CD4-positive, alpha-beta T cell treated with Interleukin-6 for 4 hours (primary cell): ENCODE measurements around the gene RNF19B.
"Not testable (repeated sequence)": the region's sequence is repeated elsewhere in the genome, so short reads cannot be mapped to it uniquely, and the experiment has no call there.

Experiments
- DNase-seq: peaks from one replicate; pipeline ENCODE4 v3.0.0-alpha.2; 2020; ENCODE audit warnings: mixed read lengths

Gene RNF19B

GRCh38 chr1:32927441-32927840, 37.2 kb downstream of the RNF19B start:
- no peak for DNase-seq

GRCh38 chr1:32926562-32926961, 38.0 kb downstream of the RNF19B start:
- DNase-seq = no peak

DNA sequence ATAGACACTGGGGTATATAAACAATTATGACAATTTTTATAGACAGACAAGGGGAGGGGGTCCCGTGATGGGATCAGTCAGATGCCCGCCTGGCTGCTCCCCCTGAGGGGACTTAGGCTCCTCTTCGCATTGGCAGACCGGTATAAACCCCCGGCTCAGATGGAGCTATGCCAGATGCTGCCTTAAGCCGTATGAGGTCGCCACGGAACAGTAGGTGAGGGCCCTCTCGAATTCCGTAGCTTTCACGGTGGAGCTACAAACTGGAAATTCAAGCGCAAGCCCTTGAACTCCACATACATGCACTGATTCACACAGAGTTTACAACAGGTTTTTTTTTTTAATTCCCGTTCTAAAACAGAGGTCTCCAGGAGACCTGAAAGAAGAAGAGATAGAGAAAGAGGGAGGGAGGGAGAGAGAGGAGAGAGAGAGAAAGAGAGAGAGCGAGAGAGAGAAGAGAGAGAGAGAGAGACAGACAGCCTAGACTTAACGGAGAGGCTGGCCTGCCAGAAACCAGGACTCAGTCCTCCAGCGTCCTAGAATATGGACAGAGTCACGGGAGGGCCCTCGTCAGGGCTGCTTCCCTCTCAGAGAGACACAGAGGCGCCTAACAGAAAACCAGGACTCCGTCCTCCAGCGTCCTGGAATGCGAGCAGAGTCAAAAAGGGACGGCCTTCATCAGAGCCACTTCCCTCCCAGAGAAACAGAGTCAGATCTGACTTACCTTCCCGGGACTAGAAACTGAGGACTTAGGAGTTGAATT, 39.0 kb downstream of the RNF19B start:
- DNase-seq = peak; percentile 27

DNA sequence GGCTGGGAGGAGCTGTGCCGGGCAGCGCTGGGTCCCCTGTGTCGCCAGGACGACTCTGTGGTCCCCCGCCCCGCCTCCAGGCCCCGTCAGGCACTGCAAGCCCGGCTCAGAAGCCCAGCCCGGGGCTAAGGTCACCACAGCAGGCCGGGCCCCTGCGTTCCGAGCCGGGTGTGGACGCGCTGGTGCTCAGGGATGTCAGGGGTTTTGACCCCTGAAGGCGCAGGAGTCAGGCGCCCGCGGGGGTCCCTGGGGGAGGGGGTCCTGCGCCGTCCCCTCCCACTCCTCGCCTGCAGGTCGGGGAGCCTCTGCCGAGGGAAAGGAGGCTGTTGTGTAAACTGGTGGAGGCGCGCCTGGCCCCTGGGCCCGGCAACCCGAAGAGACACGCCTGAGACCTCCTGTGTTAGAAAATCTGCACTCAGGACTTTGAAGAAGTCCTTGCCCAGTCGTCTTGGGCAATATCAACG, 39.7 kb downstream of the RNF19B start:
- peak; percentile 9 for DNase-seq

DNA sequence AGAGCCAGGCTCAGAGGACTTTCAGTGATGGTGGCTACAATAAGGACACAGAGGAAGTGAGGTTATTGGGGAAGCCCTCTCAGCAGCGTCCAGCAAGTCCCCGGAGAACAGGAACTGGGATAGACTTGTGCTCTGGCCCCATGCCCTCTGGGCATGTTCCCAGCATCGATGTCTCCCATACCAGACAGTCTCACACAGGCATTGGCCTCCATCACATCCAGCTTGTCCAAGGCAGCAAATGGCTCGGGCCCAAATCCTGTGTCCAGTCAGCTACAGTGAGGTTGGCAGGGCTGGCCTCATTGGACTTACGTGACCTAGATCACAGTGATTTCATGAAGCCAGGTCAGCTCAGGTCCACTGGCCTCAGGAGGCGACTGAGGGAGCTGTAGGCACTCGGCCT, 43.8 kb downstream of the RNF19B start:
- no peak for DNase-seq

GRCh38 chr1:32919811-32920733, 44.5 kb downstream of the RNF19B start:
- DNase-seq = no peak

GRCh38 chr1:32918179-32918578, 46.4 kb downstream of the RNF19B start:
- DNase-seq = no peak

DNA sequence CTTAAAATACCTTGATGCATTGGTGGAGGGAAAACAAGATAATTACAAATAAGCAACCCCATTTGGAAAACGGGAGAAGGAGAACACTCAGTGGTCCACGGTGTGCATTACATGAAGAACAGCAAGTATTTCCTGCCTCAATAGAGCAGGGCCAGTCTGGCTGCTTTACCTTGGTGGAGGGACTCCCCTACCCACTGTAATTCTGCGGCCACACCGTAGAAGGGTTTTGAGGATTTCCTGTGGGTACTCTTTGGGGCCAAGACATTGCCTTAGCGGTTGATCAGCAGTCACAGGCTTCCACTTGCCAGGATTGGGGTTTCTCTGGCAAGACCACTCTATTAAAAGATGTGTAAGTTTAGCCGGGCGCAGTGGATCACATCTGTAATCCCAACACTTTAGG, 47.1 kb downstream of the RNF19B start:
- DNase-seq = no peak

- DNase-seq = no peak
These were observed 48.6 kb downstream of the RNF19B start for GRCh38 chr1:32915766-32916706.

GRCh38 chr1:32910319-32910718, 54.3 kb downstream of the RNF19B start:
- DNase-seq = no peak

DNA sequence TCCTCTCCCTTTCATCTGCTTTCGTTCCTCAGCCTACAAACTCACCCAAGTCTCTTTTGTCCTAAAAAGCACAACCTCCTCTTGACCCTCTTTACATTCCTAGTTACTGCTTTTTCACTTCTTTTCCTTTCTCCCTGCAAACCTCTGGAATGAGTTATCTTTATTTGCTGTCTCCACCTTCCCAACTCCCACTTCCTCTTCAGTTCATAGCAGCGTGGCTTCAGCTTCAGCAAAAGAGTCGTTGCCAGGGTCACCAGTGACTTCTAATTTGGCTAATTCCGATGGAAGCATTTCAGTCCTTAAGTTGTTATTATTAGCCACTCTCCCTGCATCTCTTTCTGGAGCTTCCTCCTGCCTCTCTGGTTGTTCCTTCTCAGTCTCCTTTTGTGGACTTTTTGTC, 57.2 kb downstream of the RNF19B start:
- DNase-seq = no peak

- no peak for DNase-seq
These were observed 58.0 kb downstream of the RNF19B start for GRCh38 chr1:32906654-32907053.

GRCh38 chr1:32905588-32905987, 59.0 kb downstream of the RNF19B start:
- DNase-seq = not testable (repeated sequence)

- DNase-seq = no peak
These were observed 59.8 kb downstream of the RNF19B start for GRCh38 chr1:32904797-32905196.

DNA sequence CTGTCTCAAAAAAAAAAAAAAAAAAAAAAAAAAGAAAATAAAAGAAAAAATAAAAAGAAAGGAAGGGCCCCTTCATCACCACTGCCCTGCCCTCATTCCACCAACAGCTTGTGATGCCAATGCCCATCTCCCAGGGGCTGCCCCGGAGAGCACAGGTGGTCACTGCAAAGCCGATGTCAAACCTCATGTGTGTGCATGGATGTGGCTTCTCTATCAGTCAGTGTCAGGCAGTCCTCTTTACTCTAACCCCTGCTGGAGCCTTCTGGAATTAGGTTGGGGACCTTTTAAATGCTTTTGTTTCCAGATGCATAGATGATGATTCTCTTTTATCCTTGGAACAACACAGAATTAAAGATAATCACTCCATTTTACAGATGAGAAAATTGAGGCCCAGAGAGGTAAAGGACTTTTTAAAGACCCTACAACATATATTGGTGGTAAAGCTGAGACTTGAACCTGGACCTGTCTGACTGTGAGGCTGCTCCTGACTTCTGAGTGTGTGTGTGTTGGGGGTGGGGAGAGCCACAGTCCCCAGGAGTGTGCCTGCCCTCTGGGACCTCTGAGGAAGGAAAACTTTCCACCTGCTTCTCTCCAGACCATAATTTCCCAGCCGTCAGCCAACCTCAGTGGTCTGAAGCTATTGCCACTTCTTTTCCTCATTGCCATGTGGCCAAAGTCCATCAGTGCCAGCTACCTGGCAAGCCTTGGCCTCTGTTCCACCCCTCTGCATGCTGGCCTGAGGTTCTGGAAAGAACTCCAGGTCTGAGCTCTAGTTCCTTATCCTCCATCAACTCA, 60.4 kb downstream of the RNF19B start:
- no peak for DNase-seq

- DNase-seq = no peak
These were observed 62.1 kb downstream of the RNF19B start for GRCh38 chr1:32902535-32902920.

DNA sequence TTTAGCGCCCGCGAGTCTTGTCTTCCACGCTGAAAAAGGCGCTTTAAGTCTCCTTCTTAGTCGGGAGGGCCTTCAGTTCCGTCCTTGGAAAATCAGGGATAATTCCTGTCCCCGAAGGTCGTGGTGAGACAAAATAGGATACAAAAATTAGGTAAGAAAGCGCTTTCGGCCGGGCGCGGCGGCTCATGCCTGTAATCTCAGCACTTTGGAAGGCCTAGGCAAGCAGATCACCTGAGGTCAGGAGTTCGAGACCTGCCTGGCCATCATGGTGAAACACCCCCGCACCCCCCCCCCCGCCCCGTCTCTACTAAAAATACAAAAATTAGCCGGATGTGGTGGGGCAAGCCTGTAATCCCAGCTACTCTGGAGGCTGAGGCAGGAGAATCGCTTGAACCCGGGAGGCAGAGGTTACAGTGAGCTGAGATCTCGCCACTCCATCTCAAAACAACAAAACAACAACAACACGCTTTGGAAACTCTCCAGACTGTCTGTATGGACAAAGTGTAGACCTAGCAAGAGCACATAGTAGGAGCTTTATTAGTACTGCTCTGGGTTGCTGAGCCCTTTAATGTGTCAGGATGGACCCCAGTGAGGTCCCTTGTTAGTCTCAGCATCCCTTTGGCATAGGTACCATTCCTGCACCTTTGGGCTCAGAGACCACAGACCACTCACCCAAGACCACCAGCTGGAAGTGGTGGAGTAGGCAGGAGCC, 62.6 kb downstream of the RNF19B start:
- DNase-seq = no peak

DNA sequence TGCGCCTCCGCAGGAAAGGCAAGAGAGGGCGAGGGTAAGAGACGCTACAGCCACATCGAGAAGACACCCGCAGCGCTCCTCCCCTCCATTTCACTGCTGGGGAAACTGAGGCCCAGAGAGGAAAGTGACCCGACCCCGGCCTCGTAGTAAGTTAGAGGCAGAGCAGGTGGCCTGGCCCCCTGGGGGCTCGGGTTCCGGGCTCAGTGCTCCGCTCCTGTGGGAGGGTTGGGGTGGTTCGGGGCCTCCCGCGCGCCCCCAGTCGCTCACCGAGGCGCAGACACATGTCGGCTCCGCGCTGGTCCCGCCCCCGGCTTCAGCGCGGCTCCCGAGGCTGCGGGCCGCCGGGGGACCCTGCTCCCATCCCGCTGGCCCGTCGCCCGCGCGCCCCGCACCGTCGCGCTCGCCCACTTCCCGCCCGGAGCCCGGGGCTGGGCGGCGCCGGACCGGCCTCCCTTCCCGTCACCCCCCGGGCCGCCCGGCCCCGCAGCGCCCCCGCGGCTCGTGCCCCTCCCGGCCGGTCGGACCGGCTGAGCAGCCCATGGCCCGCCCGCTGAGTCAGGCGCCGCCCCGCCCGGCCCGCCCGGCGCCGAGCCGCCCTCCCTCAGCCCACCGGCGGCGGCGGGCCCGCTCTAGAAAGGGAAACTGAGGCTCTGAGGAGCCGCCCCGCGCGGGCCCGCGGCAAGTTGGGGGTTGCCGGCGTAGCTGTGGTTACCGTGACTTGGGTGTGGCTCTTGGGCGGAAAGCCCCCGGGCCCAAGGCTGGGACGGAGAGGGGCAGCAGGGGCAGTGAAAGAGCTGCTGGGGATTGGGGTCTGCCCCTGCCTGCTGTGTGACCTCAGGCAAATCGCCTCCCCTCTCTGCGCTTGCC, 63.4 kb downstream of the RNF19B start, which contains the start of gene TMEM54:
TSS of gene TMEM54 (minus strand) at position 434 of the 867 bp plus-strand sequence. CDS start at position 283, 151 bp downstream.
- DNase-seq = peak; percentile 6

DNA sequence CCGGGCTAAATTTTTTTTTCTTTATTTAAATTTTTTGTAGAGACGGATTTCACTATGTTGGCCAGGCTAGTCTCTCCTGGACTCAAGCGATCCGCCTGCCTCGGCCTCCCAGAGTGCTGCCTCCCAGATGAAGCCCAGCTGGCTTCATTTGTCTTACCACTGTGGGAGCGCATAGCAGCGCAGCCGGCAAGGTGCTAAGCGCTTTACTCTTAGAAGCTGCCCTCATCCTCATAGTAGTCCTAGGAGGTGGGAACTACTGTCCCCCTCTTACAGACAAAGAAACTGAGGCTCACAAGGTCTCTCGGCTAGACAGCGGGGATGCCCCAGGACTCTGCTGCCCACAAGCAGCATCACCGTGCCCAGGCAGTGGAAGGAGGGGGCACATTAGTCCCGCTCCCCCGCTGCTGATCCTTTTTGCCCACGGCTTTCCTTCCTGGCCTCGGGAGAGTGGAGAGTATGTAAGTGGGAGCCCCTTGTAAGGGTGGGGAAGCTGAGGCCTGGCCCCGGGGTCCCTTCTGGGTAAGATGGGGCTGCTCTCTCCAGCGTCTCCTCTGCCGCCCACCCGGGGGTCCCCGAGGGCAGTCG, 64.1 kb downstream of the RNF19B start:
- DNase-seq = no peak
